HCT116 (cell line): Measurements from ENCODE around the gene LRRC4C. TPM values are rescaled to one million over a fixed set of nuclear protein-coding genes. Genes with fewer than 3 reads are reported as not detected.

Experiments used
- ATAC-seq: fragments of 200-7000 bp; cut with Tn5 transposase; 2 replicates; pipeline ENCODE4 v1.9.1; 2020; ENCODE audit warnings: mild to moderate bottlenecking, moderate library complexity
- BruUV-seq: library from RNA; stranded (reverse); fragments of 400-500 nt; replicated peaks from 2 replicates; lab custom pipeline; 2021; lab: Mats Ljungman, UMichigan
- CTCF ChIA-PET: fragments of 300-600 bp; sonication (Branson Sonifier 250); formaldehyde crosslinking; loops from one replicate; lab custom pipeline; 2021; ENCODE audit warnings: antibody characterized with exemption; lab: Charles Lee
- POLR2A ChIA-PET: fragments of 300-600, 350-600 bp; sonication (Branson Sonifier 250); formaldehyde crosslinking; loops from one replicate; lab custom pipeline; 2021; ENCODE audit warnings: antibody characterized with exemption; lab: Charles Lee
- RAD21 ChIA-PET, 2 experiments: fragments of 300-600 bp; sonication (Branson Sonifier 250); formaldehyde crosslinking; loops; one replicate each; lab custom pipeline; 2023; ENCODE audit warnings: low total read pairs in 2 of 2; ENCODE audit not compliant: uncharacterized antibody in 2 of 2, unreplicated experiment in 2 of 2, low non-redundant PET in 1 of 2; lab: Charles Lee
- DNase-seq: peaks from one replicate; pipeline ENCODE4 v3.0.0-alpha.2; 2010; ENCODE audit warnings: low read depth, low spot score
- H2AFZ ChIP-seq: fragments of 200-600 bp; shearing (Covaris generic), sonication (generic); 2 replicates; pipeline ENCODE4 v1.6.1; 2017; ENCODE audit warnings: low read depth, mixed run types, mixed read lengths, antibody characterized with exemption, low read length; ENCODE audit not compliant: poor library complexity, severe bottlenecking
- H3K27ac ChIP-seq: 2 replicates; pipeline ENCODE4 v1.5.1; 2012; ENCODE audit warnings: low read depth, low read length
- H3K27me3 ChIP-seq: fragments of 200-600 bp; sonication (generic); 2 replicates; pipeline ENCODE4 v1.6.1; 2016; ENCODE audit warnings: mixed run types, low read length, mixed read lengths; ENCODE audit not compliant: insufficient read depth
- H3K36me3 ChIP-seq, 2 experiments: fragments of 200-500 bp in 1 of 2; fragments of 200-600 bp in 1 of 2; sonication (Bioruptor generic) in 1 of 2; sonication (generic) in 1 of 2; 2 replicates each; pipeline versions ENCODE4 v1.5.1 to v1.6.1; 2014 to 2016; ENCODE audit warnings: low read length in 2 of 2, inconsistent platforms in 1 of 2, mixed read lengths in 1 of 2, mixed run types in 1 of 2; ENCODE audit not compliant: insufficient read depth in 2 of 2, control insufficient read depth in 1 of 2
- H3K4me1 ChIP-seq, 2 experiments: fragments of 200-600 bp in 1 of 2; sonication (generic) in 1 of 2; 2 replicates each; pipeline versions ENCODE4 v1.5.1 to v1.6.1; 2012 to 2017; ENCODE audit warnings: low read length in 2 of 2, inconsistent platforms in 1 of 2, mild to moderate bottlenecking in 1 of 2, mixed read lengths in 1 of 2, mixed run types in 1 of 2, moderate library complexity in 1 of 2; ENCODE audit not compliant: insufficient read depth in 2 of 2, control insufficient read depth in 1 of 2
- H3K4me2 ChIP-seq: fragments of 200-600 bp; sonication (generic); 2 replicates; pipeline ENCODE4 v1.6.1; 2017; ENCODE audit warnings: mixed run types, low read length, mixed read lengths
- H3K4me3 ChIP-seq, 2 experiments: fragments of 200-600 bp in 1 of 2; sonication (generic) in 1 of 2; replicated peaks in 1 of 2; 2 replicates each; pipeline ENCODE4 v1.5.1; 2011 to 2016; ENCODE audit warnings: low read length in 2 of 2, control low read depth in 1 of 2, low read depth in 1 of 2, mild to moderate bottlenecking in 1 of 2, mixed read lengths in 1 of 2, mixed run types in 1 of 2
- H3K79me2 ChIP-seq: fragments of 200-600 bp; sonication (generic); 2 replicates; pipeline ENCODE4 v1.6.1; 2017; ENCODE audit warnings: mild to moderate bottlenecking, mixed run types, low read length, moderate library complexity, mixed read lengths; ENCODE audit not compliant: insufficient read depth
- H3K9ac ChIP-seq: fragments of 200-600 bp; sonication (generic); 2 replicates; pipeline ENCODE4 v1.6.1; 2016; ENCODE audit warnings: low read length, mixed read lengths
- H3K9me2 ChIP-seq: fragments of 200-600 bp; sonication (generic), shearing (Covaris generic); 2 replicates; pipeline ENCODE4 v1.6.1; 2017; ENCODE audit warnings: mixed run types, mild to moderate bottlenecking, moderate library complexity; ENCODE audit not compliant: insufficient read depth
- H3K9me3 ChIP-seq, 2 experiments: fragments of 200-500 bp in 1 of 2; fragments of 200-600 bp in 1 of 2; sonication (Bioruptor generic) in 1 of 2; sonication (generic) in 1 of 2; 2 replicates each; pipeline ENCODE4 v1.6.1; 2014 to 2017; ENCODE audit warnings: low read length in 2 of 2, mixed read lengths in 2 of 2, inconsistent platforms in 1 of 2, low read depth in 1 of 2, mild to moderate bottlenecking in 1 of 2, mixed run types in 1 of 2, moderate library complexity in 1 of 2; ENCODE audit not compliant: control insufficient read depth in 1 of 2, insufficient read depth in 1 of 2
- H4K20me1 ChIP-seq: fragments of 200-600 bp; sonication (generic), shearing (Covaris generic); 2 replicates; pipeline ENCODE4 v1.6.1; 2017; ENCODE audit warnings: mixed run types, mild to moderate bottlenecking, moderate library complexity; ENCODE audit not compliant: insufficient read depth
- ELF1 ChIP-seq: IDR thresholded peaks from 2 replicates; pipeline ENCODE4 v1.6.1; 2012; ENCODE audit warnings: low read depth, borderline replicate concordance
- EZH2 ChIP-seq: fragments of 200-600 bp; sonication (generic); IDR thresholded peaks from 2 replicates; pipeline ENCODE4 v1.6.1; 2017; ENCODE audit warnings: antibody characterized with exemption, mixed run types
- POLR2A ChIP-seq: IDR thresholded peaks from 2 replicates; pipeline ENCODE4 v1.7.0; 2011; ENCODE audit warnings: borderline replicate concordance; ENCODE audit not compliant: insufficient read depth, insufficient read length; ENCODE audit errors: extremely low read depth
- REST ChIP-seq: IDR thresholded peaks from 2 replicates; pipeline ENCODE4 v1.6.1; 2012; ENCODE audit warnings: low read depth
- TCF7L2 ChIP-seq: IDR thresholded peaks from 2 replicates; pipeline ENCODE4 v1.7.0; 2011; ENCODE audit warnings: borderline replicate concordance, inconsistent platforms; ENCODE audit not compliant: insufficient read depth, insufficient read length; ENCODE audit errors: extremely low read depth
- YY1 ChIP-seq: IDR thresholded peaks from 2 replicates; pipeline ENCODE4 v1.6.1; 2011; ENCODE audit warnings: low read length, low read depth, moderate library complexity, mild to moderate bottlenecking; ENCODE audit not compliant: insufficient replicate concordance; ENCODE audit errors: extremely low read depth
- intact Hi-C: fragments of 100-400 bp; cut with micrococcal nuclease; formaldehyde crosslinking; loops from 2 replicates; pipeline ENCODE4 v1.10.0; 2022
- total RNA-seq: library from RNA; stranded (reverse); gene quantifications from one replicate; pipeline ENCODE4 v1.2.1, GENCODE V29; 2021; ENCODE audit not compliant: unreplicated experiment
- TF ChIP-seq, protein P1 (sequence below): IDR thresholded peaks from 2 replicates; pipeline ENCODE4 v1.6.1; 2011; ENCODE audit warnings: mild to moderate bottlenecking, low read length, moderate library complexity; ENCODE audit not compliant: insufficient replicate concordance; ENCODE audit errors: extremely low read depth

The LRRC4C gene
- total RNA-seq, 1 experiment from 2014 or later = not detected

DNA sequence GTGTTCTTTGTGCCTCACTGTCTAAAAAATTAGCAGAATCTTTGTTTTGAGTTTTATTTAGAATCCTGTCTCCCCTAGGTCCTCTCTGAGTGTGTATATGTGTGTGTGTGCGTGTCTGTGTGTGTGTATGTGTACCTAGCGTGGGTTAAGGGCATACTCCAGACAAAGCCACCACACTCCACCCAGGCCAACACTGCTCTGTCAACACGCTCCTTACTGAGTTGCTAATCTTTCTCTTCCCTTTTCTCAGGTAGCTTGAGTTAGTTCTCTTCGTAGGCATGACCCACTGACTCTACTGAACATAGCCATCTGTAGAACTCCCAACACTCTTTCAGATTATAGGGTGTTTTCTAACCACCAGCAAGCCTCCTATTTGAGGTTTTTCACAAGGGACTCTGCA is 131.1 kb downstream of the LRRC4C start:
- BruUV-seq = no TSS peak
- no peaks in the 10 kb centered on the region for H4K20me1 ChIP-seq
- H3K9me2 ChIP-seq = no peaks in the 10 kb centered on the region
- no peak overlapping the region for H2AFZ ChIP-seq
- RAD21 ChIA-PET = no interaction called here
- no peaks in the 10 kb centered on the region for H3K36me3 ChIP-seq
- H3K4me2 ChIP-seq = no peak overlapping the region
- TF ChIP-seq, protein P1, sequence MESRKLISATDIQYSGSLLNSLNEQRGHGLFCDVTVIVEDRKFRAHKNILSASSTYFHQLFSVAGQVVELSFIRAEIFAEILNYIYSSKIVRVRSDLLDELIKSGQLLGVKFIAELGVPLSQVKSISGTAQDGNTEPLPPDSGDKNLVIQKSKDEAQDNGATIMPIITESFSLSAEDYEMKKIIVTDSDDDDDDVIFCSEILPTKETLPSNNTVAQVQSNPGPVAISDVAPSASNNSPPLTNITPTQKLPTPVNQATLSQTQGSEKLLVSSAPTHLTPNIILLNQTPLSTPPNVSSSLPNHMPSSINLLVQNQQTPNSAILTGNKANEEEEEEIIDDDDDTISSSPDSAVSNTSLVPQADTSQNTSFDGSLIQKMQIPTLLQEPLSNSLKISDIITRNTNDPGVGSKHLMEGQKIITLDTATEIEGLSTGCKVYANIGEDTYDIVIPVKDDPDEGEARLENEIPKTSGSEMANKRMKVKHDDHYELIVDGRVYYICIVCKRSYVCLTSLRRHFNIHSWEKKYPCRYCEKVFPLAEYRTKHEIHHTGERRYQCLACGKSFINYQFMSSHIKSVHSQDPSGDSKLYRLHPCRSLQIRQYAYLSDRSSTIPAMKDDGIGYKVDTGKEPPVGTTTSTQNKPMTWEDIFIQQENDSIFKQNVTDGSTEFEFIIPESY = no peak
- TF ChIP-seq EZH2 (no peak), REST (no peak), ELF1 (no peak), TCF7L2 (no peak), POLR2A (no peak), YY1 (no peak)
- no peak overlapping the region for H3K27ac ChIP-seq
- POLR2A ChIA-PET = no interaction called here
- CTCF ChIA-PET = no interaction called here
- H3K4me3 ChIP-seq = no peak overlapping the region
- no peaks in the 10 kb centered on the region for H3K27me3 ChIP-seq
- intact Hi-C loops = no loop called here
- no peak overlapping the region for H3K9ac ChIP-seq
- H3K79me2 ChIP-seq = no peaks in the 10 kb centered on the region
- DNase-seq (no peak), ATAC-seq (no peak)
- peaks cover 9 to 12% of the 10 kb centered on the region in 2 experiments; a peak in 3 of 4 replicates for H3K9me3 ChIP-seq
- H3K4me1 ChIP-seq = no peaks in the 10 kb centered on the region
